ENCODE results near the gene CST7.

DNA sequence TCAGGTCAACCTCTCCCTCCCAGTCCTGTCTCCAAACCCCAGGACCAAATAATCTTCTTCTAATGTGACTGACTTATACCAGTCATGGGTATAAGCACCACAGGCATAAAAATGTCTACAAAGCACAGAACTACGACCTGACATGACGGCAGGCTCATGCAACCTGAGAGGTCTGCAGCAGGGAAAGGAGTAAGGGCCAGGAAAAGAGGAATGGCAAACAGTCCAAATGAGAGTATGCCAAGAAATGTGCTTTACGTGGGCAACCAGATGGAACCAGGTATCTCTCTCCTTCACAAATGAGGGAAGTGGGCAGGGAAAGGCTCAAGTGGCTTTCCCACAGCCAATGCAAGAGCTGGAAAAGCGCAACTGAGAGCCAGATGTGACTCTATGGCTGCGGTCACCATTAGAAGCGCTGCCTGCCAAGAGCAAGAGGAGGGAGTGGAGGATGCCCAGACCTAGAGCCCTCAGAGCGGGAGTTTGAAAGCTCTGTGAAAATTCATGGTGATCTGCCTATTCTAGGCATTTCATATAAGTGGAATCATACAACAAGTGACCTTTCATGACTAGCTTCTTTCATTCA, 37.5 kb downstream of the CST7 start:
- TF ChIP-seq CTCF (IDR thresholded peaks at IDR 0.05; ENCODE audit: poor library complexity, severe bottlenecking) (no peak), EP300 (conservative IDR thresholded peaks at IDR 0.05; ENCODE audit: poor library complexity, severe bottlenecking) (no peak), POLR2AphosphoS5 (IDR thresholded peaks at IDR 0.05) (no peak), MXI1 (conservative IDR thresholded peaks at IDR 0.05; ENCODE audit: poor library complexity, severe bottlenecking) (no peak)
